Dermis blood vessel endothelial cell (primary cell): ENCODE data around the gene JCHAIN. TPM values are rescaled to one million over a fixed set of nuclear protein-coding genes. Genes with fewer than 3 reads are reported as not detected.
A peak's percentile ranks its signal among the peaks of the same experiment; 100 is the strongest.
"Not testable (repeated sequence)": the region's sequence is repeated elsewhere in the genome, so short reads cannot be mapped to it uniquely, and the experiment has no call there.

ENCODE experiments used
- DNase-seq: peaks from one replicate; pipeline ENCODE4 v3.0.0; 2010
- total RNA-seq: library from RNA; depleted of rRNA; stranded (reverse); fragments of >200 nt; gene quantifications from 2 replicates; pipeline ENCODE4 v1.2.3, GENCODE V29; 2014

Gene JCHAIN
- total RNA-seq, 1 donor from 2014 or later = not detected

GRCh38 chr4:70687821-70688794, 21.8 kb upstream of the JCHAIN start, which contains the start of gene UTP3:
Gene UTP3 (plus strand): TSS chr4:70688532. CDS start chr4:70688678, 146 bp downstream.
- DNase-seq = peak; percentile 98

GRCh38 chr4:70687392-70687791, 21.1 kb upstream of the JCHAIN start:
- no peak for DNase-seq

- not testable (repeated sequence) for DNase-seq
These were observed 15.8 kb upstream of the JCHAIN start for GRCh38 chr4:70682142-70682541.

GRCh38 chr4:70681704-70682103, 15.4 kb upstream of the JCHAIN start:
- DNase-seq = no peak

GRCh38 chr4:70680934-70681333, 14.6 kb upstream of the JCHAIN start:
- DNase-seq = no peak

DNA sequence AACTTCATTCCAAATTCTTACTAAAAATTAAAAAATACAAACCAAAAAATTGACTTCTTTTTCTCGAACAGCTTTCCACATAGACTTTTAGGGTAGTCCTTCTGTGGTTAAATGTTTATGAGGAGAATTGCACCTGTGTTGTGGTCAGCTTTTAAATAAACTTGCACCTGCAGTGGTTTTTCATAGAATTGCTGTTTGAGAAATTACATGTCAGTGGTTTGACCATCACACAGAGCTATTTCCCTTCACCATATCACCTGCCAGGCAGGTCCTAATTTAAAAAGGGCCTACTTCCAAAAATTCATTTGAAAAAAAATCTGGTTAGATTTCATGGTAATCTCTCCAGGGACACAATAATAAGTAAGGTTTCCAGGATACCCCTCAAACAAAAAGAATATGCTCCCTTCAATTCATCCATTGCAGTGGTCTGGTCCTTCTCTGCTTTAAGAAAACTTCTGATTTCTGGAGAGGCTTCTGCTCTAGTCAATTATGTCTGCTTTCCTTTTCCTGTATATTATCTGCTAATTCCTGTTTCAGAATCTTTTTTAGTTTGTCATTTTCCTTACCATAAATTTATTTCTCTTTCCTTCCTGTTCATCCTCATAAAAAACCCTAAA, 12.2 kb upstream of the JCHAIN start:
- DNase-seq = no peak

DNA sequence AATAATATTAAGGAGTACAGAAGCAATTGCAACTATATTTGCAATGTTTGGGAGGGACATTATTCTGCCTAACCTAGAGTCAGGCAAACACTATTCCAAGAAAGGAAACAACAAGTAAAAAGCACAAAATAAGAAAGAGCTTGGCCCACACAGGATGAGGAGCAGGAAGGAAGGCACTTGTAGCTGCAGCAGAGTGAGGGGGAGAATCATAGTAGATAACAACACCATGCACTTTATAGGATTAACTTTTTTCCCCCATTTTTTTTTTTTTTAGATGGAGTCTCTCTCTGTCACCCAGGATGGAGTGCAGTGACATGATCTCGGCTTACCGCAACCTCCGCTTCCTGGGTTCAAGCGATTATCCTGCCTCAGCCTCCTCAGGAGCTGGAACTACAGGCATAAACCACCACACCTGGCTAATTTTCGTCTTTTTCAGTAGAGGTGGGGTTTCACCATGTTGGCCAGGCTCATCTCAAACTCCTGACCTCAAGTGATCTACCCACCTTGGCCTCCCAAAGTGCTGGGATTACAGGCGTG, 10.3 kb upstream of the JCHAIN start:
- no peak for DNase-seq

DNA sequence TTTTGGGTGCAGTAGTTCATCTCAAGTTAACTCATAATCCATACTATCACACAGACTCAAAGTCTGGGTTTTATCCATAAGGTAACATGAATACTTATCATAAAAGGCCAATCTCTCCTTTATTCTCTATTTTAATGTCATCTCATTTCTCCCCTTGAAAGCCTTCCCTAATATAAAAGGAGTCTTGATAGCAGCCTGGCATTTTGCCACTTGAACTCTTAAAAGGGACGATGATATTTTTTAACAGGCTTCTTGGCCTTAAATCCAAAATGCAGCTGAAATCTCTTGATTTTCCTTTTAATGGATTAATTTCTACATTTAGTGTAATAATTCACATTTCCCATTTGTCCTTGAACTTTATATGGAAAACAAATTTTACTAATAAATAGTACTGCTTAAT, 8.4 kb upstream of the JCHAIN start:
- DNase-seq = no peak

DNA sequence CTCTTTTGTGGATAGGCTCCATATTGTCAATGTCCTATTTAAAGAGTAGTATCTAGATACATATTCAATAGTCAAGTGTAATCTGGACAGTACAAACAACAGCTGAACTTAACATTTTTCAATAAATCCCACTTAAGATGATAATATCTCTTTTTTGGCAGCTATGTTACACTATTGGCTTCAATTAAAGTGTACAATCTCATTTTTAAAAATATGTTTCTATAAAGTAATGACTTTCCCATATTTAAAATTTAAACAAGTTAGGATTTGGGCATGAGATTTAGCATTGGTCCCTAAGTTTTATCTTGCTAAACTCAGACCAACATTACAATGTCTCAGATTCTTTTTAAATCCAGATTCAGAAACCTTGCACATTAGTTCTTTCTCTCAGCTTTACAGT, 7.9 kb upstream of the JCHAIN start:
- DNase-seq = no peak

DNA sequence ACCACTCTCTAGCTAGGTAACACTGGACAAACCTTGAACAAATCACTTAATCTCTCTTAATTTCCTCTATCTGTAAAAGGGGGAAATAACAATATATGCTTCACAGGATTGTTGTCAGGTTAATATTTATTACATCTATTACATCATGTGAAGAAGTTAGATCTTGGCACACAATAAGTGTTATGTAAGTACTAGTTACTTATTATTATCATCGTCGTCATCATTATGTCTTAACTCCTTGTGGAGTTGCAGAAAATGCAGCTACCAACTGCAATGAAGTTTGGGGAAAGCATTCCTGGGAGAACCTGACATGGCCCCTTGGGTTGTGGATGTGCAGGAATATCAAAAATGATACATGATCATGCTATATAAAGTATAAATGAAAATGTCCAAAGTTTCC, 4.8 kb upstream of the JCHAIN start:
- DNase-seq = no peak

- no peak for DNase-seq
These were observed 4.2 kb upstream of the JCHAIN start for GRCh38 chr4:70670332-70671014.

DNA sequence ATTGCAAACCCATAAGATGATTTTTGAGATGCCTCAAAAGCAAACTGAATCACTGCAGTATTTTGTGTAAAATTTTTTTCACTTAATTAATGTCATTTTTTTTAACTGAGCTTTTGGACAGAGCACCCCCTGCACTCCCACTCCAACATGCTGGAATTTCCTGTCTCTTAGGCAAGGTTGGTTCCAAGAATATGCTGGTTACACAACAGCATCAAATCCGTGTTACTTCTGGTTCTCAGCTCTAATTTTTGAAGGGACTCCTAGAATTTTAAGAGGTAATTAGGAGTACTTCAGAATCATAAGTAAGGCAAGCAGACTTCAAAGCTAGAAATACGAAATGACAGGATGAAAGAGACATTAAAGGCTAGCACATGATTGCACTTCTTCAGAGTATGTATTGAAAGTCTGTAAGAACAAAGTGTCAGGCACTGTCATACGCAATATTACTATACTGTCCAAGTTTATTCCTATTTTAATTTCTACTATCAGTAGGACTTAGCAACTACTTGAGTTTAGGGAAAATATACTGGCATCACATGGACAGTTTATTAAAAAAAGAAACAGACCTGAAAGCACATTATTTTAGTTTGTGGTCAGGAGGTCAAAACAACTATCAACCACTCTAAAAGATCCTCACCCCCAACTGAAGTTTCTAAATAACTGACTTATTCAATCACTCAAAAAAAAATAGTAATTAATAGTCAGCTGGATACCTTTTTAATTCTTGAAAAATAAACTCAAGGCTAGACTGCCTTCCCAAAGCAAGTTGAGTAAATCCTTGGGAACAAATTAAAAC, 1.6 kb upstream of the JCHAIN start:
- DNase-seq = no peak

GRCh38 chr4:70661309-70661922, 4.9 kb downstream of the JCHAIN start:
- DNase-seq = not testable (repeated sequence)

- DNase-seq = no peak
These were observed 6.2 kb downstream of the JCHAIN start for GRCh38 chr4:70660106-70660505.

GRCh38 chr4:70658418-70658817, 7.9 kb downstream of the JCHAIN start:
- no peak for DNase-seq

DNA sequence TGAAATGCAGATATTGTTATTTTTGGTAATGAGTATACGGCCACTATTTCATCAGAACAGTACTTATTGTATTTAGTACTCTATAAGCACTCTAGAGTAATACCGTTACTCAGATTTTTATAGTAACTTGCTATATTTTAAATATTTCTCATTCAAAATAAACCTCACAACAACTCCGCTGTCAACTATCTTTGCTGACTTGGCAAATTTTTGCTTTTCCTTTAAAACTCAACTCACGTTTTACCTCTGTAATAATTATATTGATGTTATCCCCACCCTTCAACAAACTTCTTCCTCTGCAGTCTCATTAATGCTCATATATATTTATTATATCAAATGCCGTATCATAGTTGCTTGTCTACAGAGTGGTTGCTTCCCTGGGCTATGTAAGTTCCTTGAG, 9.0 kb downstream of the JCHAIN start:
- no peak for DNase-seq

DNA sequence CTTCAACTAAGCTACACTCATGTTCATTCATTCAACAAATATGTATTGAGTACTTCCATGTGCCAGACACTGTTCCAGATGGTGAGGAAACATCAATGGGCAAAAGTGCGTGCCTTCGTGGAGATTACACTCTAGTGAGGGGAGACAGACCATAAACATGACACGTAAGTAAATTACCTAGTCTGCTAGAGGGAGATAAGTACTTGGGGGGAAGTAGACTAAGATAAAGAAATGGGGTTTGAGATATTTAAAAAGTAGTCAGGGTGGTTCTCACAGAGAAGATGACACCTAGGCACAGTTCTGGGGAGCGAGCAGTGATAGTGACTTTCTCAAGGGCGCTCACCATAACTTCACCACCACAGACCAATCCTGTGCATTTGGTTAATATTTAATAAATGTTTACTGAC, 11.7 kb downstream of the JCHAIN start:
- no peak for DNase-seq

GRCh38 chr4:70651864-70652506, 14.3 kb downstream of the JCHAIN start:
- DNase-seq = peak; percentile 56

- DNase-seq = not testable (repeated sequence)
These were observed 15.6 kb downstream of the JCHAIN start for GRCh38 chr4:70650741-70651140.

GRCh38 chr4:70640192-70640591, 26.1 kb downstream of the JCHAIN start:
- no peak for DNase-seq
